Activated T-helper 17 cell treated with anti-CD3 and anti-CD28 coated beads, Interleukin-2, amount 50 U/mL, for 72 hours (primary cell): Measurements from ENCODE around the gene CYP2A6. TPM values are rescaled to one million over a fixed set of nuclear protein-coding genes. Genes with fewer than 3 reads are reported as not detected.

Experiments
- total RNA-seq, 2 donors: library from RNA; stranded (reverse); gene quantifications; one replicate each; pipeline ENCODE4 v1.2.3, GENCODE V29; 2022

The CYP2A6 gene
- total RNA-seq, 2 donors from 2014 or later = not detected

Other genes with a start within 250 kb of the CYP2A6 start
- gene LTBP4, start 249.1 kb downstream of the CYP2A6 start, total RNA-seq = 100 to 1,000 TPM; 117 to 331 TPM
- 10 to 100 TPM; 16.4 to 37.3 TPM for gene NUMBL, start 159.8 kb downstream of the CYP2A6 start, total RNA-seq
- 10 to 100 TPM; 31.0 to 54.8 TPM for gene COQ8B, start 133.6 kb downstream of the CYP2A6 start, total RNA-seq
- 10 to 100 TPM in 1 of 2 donors, 1 to 10 TPM in 1; 7.0 to 14.5 TPM for gene ITPKC, start 133.3 kb downstream of the CYP2A6 start, total RNA-seq
- 10 to 100 TPM; 13.0 to 16.6 TPM for gene ACTMAP, start 100.0 kb downstream of the CYP2A6 start, total RNA-seq
- gene SNRPA, start 99.2 kb downstream of the CYP2A6 start, total RNA-seq = 100 to 1,000 TPM; 171 to 175 TPM
- gene MIA, start 74.9 kb downstream of the CYP2A6 start, total RNA-seq = 1 to 10 TPM in 1 of 2 donors, not detected in 1; 5.7 TPM
- 10 to 100 TPM; 29.0 to 31.3 TPM for gene RAB4B, start 72.2 kb downstream of the CYP2A6 start, total RNA-seq
- gene EGLN2, start 51.3 kb downstream of the CYP2A6 start, total RNA-seq = 10 to 100 TPM; 78.1 to 86.8 TPM
- gene CYP2A7, start 31.8 kb upstream of the CYP2A6 start, total RNA-seq = not detected
- not detected for gene CYP2B6, start 140.8 kb upstream of the CYP2A6 start, total RNA-seq
- not detected for gene CYP2A13, start 238.0 kb upstream of the CYP2A6 start, total RNA-seq